Mammary epithelial cell (primary cell): Measurements from ENCODE around the gene UBAC2.

Experiments
- EZH2 ChIP-seq: IDR thresholded peaks from 2 replicates; pipeline ENCODE4 v1.6.1; 2012; ENCODE audit warnings: low read length, inconsistent platforms, borderline replicate concordance
- TF ChIP-seq, protein P1 (sequence below), 2 donors: IDR thresholded peaks in 1 of 2; conservative IDR thresholded peaks in 1 of 2; 2 replicates each; pipeline ENCODE4 v1.5.1; 2011 to 2012; ENCODE audit warnings: inconsistent platforms in 2 of 2, low read length in 2 of 2, mild to moderate bottlenecking in 2 of 2, control low read depth in 1 of 2, low read depth in 1 of 2; ENCODE audit not compliant: insufficient read depth in 1 of 2; ENCODE audit errors: extremely low read depth in 1 of 2

DNA sequence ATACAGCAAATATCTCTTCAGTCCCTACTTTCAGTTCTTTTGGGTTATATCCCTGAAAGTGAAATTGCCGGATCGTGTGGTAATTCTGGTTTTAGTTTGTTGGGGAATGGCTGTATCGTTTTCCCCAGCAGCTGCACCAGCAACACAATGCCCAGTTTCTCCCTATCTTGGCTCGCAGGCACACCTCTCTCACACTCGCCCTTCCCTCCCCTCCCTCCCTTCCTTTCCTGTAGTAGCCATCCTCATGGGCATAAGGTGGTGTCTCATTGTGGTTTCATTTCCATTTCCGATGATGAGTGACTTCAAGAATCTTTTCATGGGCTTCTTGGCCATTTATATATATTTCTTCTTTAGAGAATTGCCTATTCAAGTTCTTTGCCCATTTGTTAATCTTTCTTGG is 66.2 kb downstream of the UBAC2 start:
- TF ChIP-seq, protein P1, sequence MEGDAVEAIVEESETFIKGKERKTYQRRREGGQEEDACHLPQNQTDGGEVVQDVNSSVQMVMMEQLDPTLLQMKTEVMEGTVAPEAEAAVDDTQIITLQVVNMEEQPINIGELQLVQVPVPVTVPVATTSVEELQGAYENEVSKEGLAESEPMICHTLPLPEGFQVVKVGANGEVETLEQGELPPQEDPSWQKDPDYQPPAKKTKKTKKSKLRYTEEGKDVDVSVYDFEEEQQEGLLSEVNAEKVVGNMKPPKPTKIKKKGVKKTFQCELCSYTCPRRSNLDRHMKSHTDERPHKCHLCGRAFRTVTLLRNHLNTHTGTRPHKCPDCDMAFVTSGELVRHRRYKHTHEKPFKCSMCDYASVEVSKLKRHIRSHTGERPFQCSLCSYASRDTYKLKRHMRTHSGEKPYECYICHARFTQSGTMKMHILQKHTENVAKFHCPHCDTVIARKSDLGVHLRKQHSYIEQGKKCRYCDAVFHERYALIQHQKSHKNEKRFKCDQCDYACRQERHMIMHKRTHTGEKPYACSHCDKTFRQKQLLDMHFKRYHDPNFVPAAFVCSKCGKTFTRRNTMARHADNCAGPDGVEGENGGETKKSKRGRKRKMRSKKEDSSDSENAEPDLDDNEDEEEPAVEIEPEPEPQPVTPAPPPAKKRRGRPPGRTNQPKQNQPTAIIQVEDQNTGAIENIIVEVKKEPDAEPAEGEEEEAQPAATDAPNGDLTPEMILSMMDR (conservative IDR thresholded peaks at IDR 0.05 in 1 of 2, IDR thresholded peaks at IDR 0.05 in 1 of 2; ENCODE audit: extremely low read depth in 1 of 2, insufficient read depth in 1 of 2, low read depth in 1 of 2, low read length in 2 of 2) = no peak
- TF ChIP-seq EZH2 = no peak
